Adrenal gland (tissue), 5 donors: ENCODE data around the gene UNC45A.
"Not testable (repeated sequence)": the region's sequence is repeated elsewhere in the genome, so short reads cannot be mapped to it uniquely, and the experiment has no call there.

ENCODE experiments used
- CTCF ChIP-seq, 6 experiments: fragments of 450-650 bp in 4 of 6; fragments of 200-600 bp in 2 of 6; sonication (generic) in 1 of 6; IDR thresholded peaks; 1 replicate in 5 of 6; 2 replicates in 1 of 6; pipeline versions ENCODE4 v1.5.1 to v1.8.0; 2016 to 2021; ENCODE audit warnings: antibody characterized with exemption in 6 of 6, mild to moderate bottlenecking in 2 of 6, moderate library complexity in 1 of 6
- POLR2A ChIP-seq, 2 donors: fragments of 450-650 bp; IDR thresholded peaks; one replicate each; pipeline ENCODE4 v1.6.1; 2017; ENCODE audit warnings: antibody characterized with exemption in 2 of 2, mild to moderate bottlenecking in 2 of 2, moderate library complexity in 1 of 2
- donor health status: DM: no; HTN: no; CAD: no.

GRCh38 chr15:90928106-90928505, 7.0 kb upstream of the UNC45A start:
- TF ChIP-seq CTCF, POLR2A (IDR thresholded peaks at IDR 0.05): not testable (repeated sequence)
